Measurements from ENCODE around the gene CNTN1. TPM values are rescaled to one million over a fixed set of nuclear protein-coding genes. Genes with fewer than 3 reads are reported as not detected.

Gene CNTN1
- total and polyA plus RNA-seq, 9 of the 15 experiments (the other 6 are each of a cell fraction or from before 2014, with no cell fraction given) = 0.16 TPM; not detected in 8

GRCh38 chr12:40854604-40855003, 162.4 kb downstream of the CNTN1 start:
- no peak for DNase-seq (ENCODE audit: extremely low read depth in 1 of 4, low spot score in 3 of 4)
- FAIRE-seq = no peak
- Histone ChIP-seq H3K79me2 (ENCODE audit: control insufficient read depth, insufficient read depth, low read length) (no peaks in the 10 kb centered on the region), H3K9ac (ENCODE audit: insufficient read depth in 1 of 2, low read depth in 2 of 2, low read length in 2 of 2) (no peak overlapping the region), H3K4me3 (no peak overlapping the region), H3K9me1 (ENCODE audit: control insufficient read depth, insufficient read depth, low read length) (no peaks in the 10 kb centered on the region), H3K4me1 (replicated peaks in 1 of 2; ENCODE audit: control insufficient read depth in 2 of 2, insufficient read depth in 2 of 2, low read length in 2 of 2) (no peaks in the 10 kb centered on the region), H3K27ac (ENCODE audit: extremely low read depth, low read depth, low read length) (no peak overlapping the region), H4K20me1 (replicated peaks; ENCODE audit: control insufficient read depth, insufficient read depth, low read length) (no peaks in the 10 kb centered on the region), H3K36me3 (ENCODE audit: control insufficient read depth, insufficient read depth, low read length) (no peaks in the 10 kb centered on the region), H3K9me3 (replicated peaks; ENCODE audit: control insufficient read depth, insufficient read depth, low read depth, low read length) (no peaks in the 10 kb centered on the region), H3K4me2 (ENCODE audit: insufficient read depth, low read length) (no peak overlapping the region), H3K27me3 (ENCODE audit: control insufficient read depth in 2 of 2, insufficient read depth in 2 of 2, low read length in 2 of 2) (no peaks in the 10 kb centered on the region), H2AFZ (ENCODE audit: low read depth, low read length) (no peak overlapping the region)
- 2% methylated on average over 4 of the region's 4 CpGs for WGBS (ENCODE audit: insufficient coverage, low coverage, missing lambda C conversion rate)
- BruUV-seq (replicated peaks) = no TSS peak
- in situ Hi-C loops (cut with MboI) = no loop called here
- ATAC-seq = no peak
- no peak for TF ChIP-seq ZNF780A (CRISPR knock-in tag; IDR thresholded peaks at IDR 0.05)
- intact Hi-C loops (cut with micrococcal nuclease) = no loop called here
- CTCF ChIA-PET (ENCODE audit: low intra/inter-chr PET ratio) = no interaction called here
- POLR2A ChIA-PET = no interaction called here

GRCh38 chr12:40864891-40865290, 172.7 kb downstream of the CNTN1 start:
- in situ Hi-C loops (cut with MboI) = no loop called here
- WGBS (ENCODE audit: insufficient coverage, low coverage, missing lambda C conversion rate) = 0% methylated on average over 1 of the region's 1 CpG
- H3K27ac ChIP-seq (ENCODE audit: extremely low read depth, low read depth, low read length) = no peak overlapping the region
- no TSS peak for BruUV-seq (replicated peaks)
- DNase-seq (ENCODE audit: extremely low read depth in 1 of 4, low spot score in 3 of 4) (no peak), FAIRE-seq (no peak), ATAC-seq (no peak)
- H3K79me2 ChIP-seq (ENCODE audit: control insufficient read depth, insufficient read depth, low read length) = no peaks in the 10 kb centered on the region
- intact Hi-C loops (cut with micrococcal nuclease) = no loop called here
- no peak overlapping the region for H3K4me3 ChIP-seq
- POLR2A ChIA-PET = no interaction called here
- H3K4me1 ChIP-seq (replicated peaks in 1 of 2; ENCODE audit: control insufficient read depth in 2 of 2, insufficient read depth in 2 of 2, low read length in 2 of 2) = no peaks in the 10 kb centered on the region
- H3K9me1 ChIP-seq (ENCODE audit: control insufficient read depth, insufficient read depth, low read length) = no peaks in the 10 kb centered on the region
- TF ChIP-seq BCLAF1 (IDR thresholded peaks at IDR 0.05; ENCODE audit: borderline replicate concordance in 1 of 2, control insufficient read depth in 1 of 2, low read depth in 2 of 2, low read length in 1 of 2) = no peak
- no peak for TF ChIP-seq NR2C2 (CRISPR knock-in tag; IDR thresholded peaks at IDR 0.05)
- no peak for TF ChIP-seq NR2C2 (tag; IDR thresholded peaks at IDR 0.05)
- no peak for TF ChIP-seq GATAD2A (IDR thresholded peaks at IDR 0.05)
- TF ChIP-seq ZC3H4 (CRISPR knock-in tag; IDR thresholded peaks at IDR 0.05; ENCODE audit: borderline replicate concordance) = no peak
- TF ChIP-seq PHB2 (IDR thresholded peaks at IDR 0.05; ENCODE audit: low read depth) = no peak
- no peak for TF ChIP-seq HOMEZ (CRISPR knock-in tag; IDR thresholded peaks at IDR 0.05)
- no peak for TF ChIP-seq TBL1XR1 (IDR thresholded peaks at IDR 0.05; ENCODE audit: low read length in 2 of 2)
- TF ChIP-seq ZBTB43 (CRISPR knock-in tag; IDR thresholded peaks at IDR 0.05) = no peak
- TF ChIP-seq RBFOX2 (IDR thresholded peaks at IDR 0.05; ENCODE audit: low read depth, low read length) = no peak
- H4K20me1 ChIP-seq (replicated peaks; ENCODE audit: control insufficient read depth, insufficient read depth, low read length) = no peaks in the 10 kb centered on the region
- no peaks in the 10 kb centered on the region for H3K27me3 ChIP-seq (ENCODE audit: control insufficient read depth in 2 of 2, insufficient read depth in 2 of 2, low read length in 2 of 2)
- no peaks in the 10 kb centered on the region for H3K9me3 ChIP-seq (replicated peaks; ENCODE audit: control insufficient read depth, insufficient read depth, low read depth, low read length)
- no peak overlapping the region for H3K9ac ChIP-seq (ENCODE audit: insufficient read depth in 1 of 2, low read depth in 2 of 2, low read length in 2 of 2)
- CTCF ChIA-PET (ENCODE audit: low intra/inter-chr PET ratio) = no interaction called here
- H3K36me3 ChIP-seq (ENCODE audit: control insufficient read depth, insufficient read depth, low read length) = no peaks in the 10 kb centered on the region
- no peak overlapping the region for H2AFZ ChIP-seq (ENCODE audit: low read depth, low read length)
- H3K4me2 ChIP-seq (ENCODE audit: insufficient read depth, low read length) = no peak overlapping the region
